IMR-90 (cell line): ENCODE data around the gene LRRC55. TPM values are rescaled to one million over a fixed set of nuclear protein-coding genes. Genes with fewer than 3 reads are reported as not detected.
"Not testable (repeated sequence)": the region's sequence is repeated elsewhere in the genome, so short reads cannot be mapped to it uniquely, and the experiment has no call there.

Experiments
- ATAC-seq: fragments of 200-7000 bp; cut with Tn5 transposase; 2 replicates; pipeline ENCODE4 v1.9.1; 2020; ENCODE audit warnings: low read depth, mild to moderate bottlenecking, moderate library complexity
- BruUV-seq: library from RNA; stranded (reverse); fragments of 400-500 nt; replicated peaks from 2 replicates; lab custom pipeline; 2021; lab: Mats Ljungman, UMichigan
- CTCF ChIA-PET: fragments of 300-600 bp; formaldehyde crosslinking; extraction: SDS; loops from one replicate; lab custom pipeline; 2021; ENCODE audit warnings: antibody characterized with exemption; lab: Yijun Ruan, JAX
- POLR2A ChIA-PET: fragments of 300-600 bp; sonication (Branson Sonifier 250); formaldehyde crosslinking; loops from one replicate; lab custom pipeline; 2022; ENCODE audit warnings: antibody characterized with exemption; ENCODE audit not compliant: unreplicated experiment; lab: Charles Lee
- DNase-seq: peaks from one replicate; pipeline ENCODE4 v3.0.0; 2013
- H2AFZ ChIP-seq: replicated peaks from 2 replicates; pipeline ENCODE3; 2013; ENCODE audit warnings: low read length, mild to moderate bottlenecking; ENCODE audit not compliant: poor library complexity
- H2AK5ac ChIP-seq: 2 replicates; pipeline ENCODE4 v1.6.1; 2013; ENCODE audit warnings: low read depth, low read length, inconsistent platforms
- H2AK9ac ChIP-seq: replicated peaks from 2 replicates; pipeline ENCODE3; 2013; ENCODE audit warnings: mild to moderate bottlenecking, low read depth, low read length, moderate library complexity; ENCODE audit not compliant: poor library complexity
- H2BK120ac ChIP-seq: 2 replicates; pipeline ENCODE4 v1.6.1; 2013; ENCODE audit warnings: low read depth, low read length, inconsistent platforms
- H2BK15ac ChIP-seq: 3 replicates; pipeline ENCODE4 v1.6.1; 2013; ENCODE audit warnings: low read depth, low read length, inconsistent platforms
- H2BK20ac ChIP-seq: 2 replicates; pipeline ENCODE4 v1.6.1; 2013; ENCODE audit warnings: low read depth, mild to moderate bottlenecking, inconsistent platforms, low read length, moderate library complexity
- H2BK5ac ChIP-seq: 2 replicates; pipeline ENCODE4 v1.6.1; 2013; ENCODE audit warnings: mild to moderate bottlenecking, low read depth, low read length, inconsistent platforms; ENCODE audit not compliant: poor library complexity, severe bottlenecking
- H3K14ac ChIP-seq: replicated peaks from 2 replicates; pipeline ENCODE4 v1.6.1; 2013; ENCODE audit warnings: low read depth, low read length, inconsistent platforms
- H3K18ac ChIP-seq: 2 replicates; pipeline ENCODE4 v1.6.1; 2013; ENCODE audit warnings: low read depth, low read length, control low read depth
- H3K23ac ChIP-seq: 2 replicates; pipeline ENCODE4 v1.6.1; 2013; ENCODE audit warnings: low read depth, low read length, inconsistent platforms
- H3K27ac ChIP-seq: 2 replicates; pipeline ENCODE4 v1.5.1; 2013; ENCODE audit warnings: mild to moderate bottlenecking, control low read depth, low read length; ENCODE audit not compliant: insufficient read depth
- H3K27me3 ChIP-seq: 2 replicates; pipeline ENCODE4 v1.6.1; 2013; ENCODE audit warnings: low read length; ENCODE audit not compliant: control insufficient read depth, insufficient read depth
- H3K36me3 ChIP-seq: 2 replicates; pipeline ENCODE4 v1.6.1; 2013; ENCODE audit warnings: low read length, mixed read lengths; ENCODE audit not compliant: control insufficient read depth, insufficient read depth
- H3K4ac ChIP-seq: 2 replicates; pipeline ENCODE4 v1.6.1; 2013; ENCODE audit warnings: low read depth, low read length, inconsistent platforms
- H3K4me1 ChIP-seq: 2 replicates; pipeline ENCODE4 v1.6.1; 2013; ENCODE audit warnings: low read length, mixed read lengths; ENCODE audit not compliant: control insufficient read depth, insufficient read depth
- H3K4me2 ChIP-seq: 2 replicates; pipeline ENCODE4 v1.6.1; 2013; ENCODE audit warnings: low read depth, mild to moderate bottlenecking, control low read depth, low read length, moderate library complexity
- H3K4me3 ChIP-seq: 2 replicates; pipeline ENCODE4 v1.5.1; 2013; ENCODE audit warnings: low read depth, mild to moderate bottlenecking, control low read depth, low read length, moderate library complexity; ENCODE audit not compliant: insufficient read depth
- H3K56ac ChIP-seq: 2 replicates; pipeline ENCODE4 v1.6.1; 2013; ENCODE audit warnings: low read length, inconsistent platforms; ENCODE audit not compliant: insufficient read depth; ENCODE audit errors: extremely low read depth
- H3K79me1 ChIP-seq, 2 experiments: 2 replicates each; pipeline ENCODE4 v1.6.1; 2013; ENCODE audit warnings: low read length in 2 of 2, inconsistent platforms in 1 of 2, low read depth in 1 of 2
- H3K9ac ChIP-seq: 2 replicates; pipeline ENCODE4 v1.6.1; 2013; ENCODE audit warnings: low read depth, low read length, control low read depth
- H3K9me1 ChIP-seq: 2 replicates; pipeline ENCODE4 v1.6.1; 2013; ENCODE audit warnings: low read length, inconsistent platforms; ENCODE audit not compliant: insufficient read depth
- H3K9me3 ChIP-seq: 2 replicates; pipeline ENCODE4 v1.6.1; 2013; ENCODE audit warnings: low read length; ENCODE audit not compliant: control insufficient read depth, insufficient read depth
- H4K20me1 ChIP-seq: 2 replicates; pipeline ENCODE4 v1.6.1; 2013; ENCODE audit warnings: low read length, inconsistent platforms; ENCODE audit not compliant: insufficient read depth
- H4K5ac ChIP-seq: 2 replicates; pipeline ENCODE4 v1.6.1; 2013; ENCODE audit warnings: mild to moderate bottlenecking, low read depth, low read length, control low read depth
- H4K8ac ChIP-seq, 2 experiments: 2 replicates each; pipeline ENCODE4 v1.6.1; 2013; ENCODE audit warnings: low read depth in 2 of 2, low read length in 2 of 2, control low read depth in 1 of 2, inconsistent platforms in 1 of 2
- H4K91ac ChIP-seq: 2 replicates; pipeline ENCODE4 v1.6.1; 2013; ENCODE audit warnings: low read depth, low read length, inconsistent platforms; ENCODE audit not compliant: insufficient read depth
- WGBS, 2 experiments: methylation state at CpG; one replicate each; pipeline versions ENCODE4 v1.1.5 to v1.1.7; 2013; ENCODE audit warnings: missing lambda C conversion rate in 2 of 2; ENCODE audit not compliant: insufficient read length in 1 of 2; ENCODE audit errors: extremely low coverage in 2 of 2; 5-methylcytosine and 5-hydroxymethylcytosine counted together
- dilution Hi-C: fragments of 300-500 bp; cut with HindIII; formaldehyde crosslinking; loops from one replicate; pipeline ENCODE4 v1.14.3; 2018; ENCODE audit warnings: low sequenced_read_pairs; ENCODE audit not compliant: unreplicated experiment
- in situ Hi-C: fragments of 300-500 bp; cut with MboI; formaldehyde crosslinking; loops from 3 replicates; pipeline ENCODE4 v1.14.3; 2019; ENCODE audit warnings: low sequenced_read_pairs, inconsistent platforms, mixed read lengths
- intact Hi-C: fragments of 100-400 bp; cut with micrococcal nuclease; formaldehyde crosslinking; loops from 2 replicates; pipeline ENCODE4 v1.10.0; 2022
- polyA plus RNA-seq, 3 experiments: library from polyadenylated mRNA; depleted of rRNA; stranded (reverse); fragments of >200 nt; gene quantifications; 2 replicates each; pipeline ENCODE4 v1.2.3, GENCODE V29; 2012; ENCODE audit warnings: low replicate concordance in 1 of 3
- total RNA-seq: library from RNA; depleted of rRNA; stranded (reverse); fragments of >200 nt; gene quantifications from 2 replicates; pipeline ENCODE4 v1.2.3, GENCODE V29; 2012

LRRC55 gene
- total and polyA plus RNA-seq, 2 of the 4 experiments (the other 2 are of a cell fraction), result not detected

- POLR2A ChIA-PET, H3K9me1 ChIP-seq, H3K36me3 ChIP-seq, H3K23ac ChIP-seq, H4K91ac ChIP-seq, dilution Hi-C loops, H2BK120ac ChIP-seq, H4K8ac ChIP-seq, H2AFZ ChIP-seq, H3K4me3 ChIP-seq, H3K56ac ChIP-seq, H3K27ac ChIP-seq, H4K5ac ChIP-seq, H3K4ac ChIP-seq, CTCF ChIA-PET, H3K4me2 ChIP-seq, intact Hi-C loops, H4K20me1 ChIP-seq, H2BK15ac ChIP-seq, H3K79me1 ChIP-seq, DNase-seq, BruUV-seq, H2BK20ac ChIP-seq, H2AK5ac ChIP-seq, H3K9me3 ChIP-seq, in situ Hi-C loops, H3K14ac ChIP-seq, H2AK9ac ChIP-seq, H3K9ac ChIP-seq, H3K18ac ChIP-seq, H3K4me1 ChIP-seq, H3K27me3 ChIP-seq, ATAC-seq, H2BK5ac ChIP-seq: not testable (repeated sequence)
- no CpG with 5 or more reads among the region's 2 CpGs for WGBS, 2 experiments
Measured at GRCh38 chr11:57169732-57170313, 11.9 kb upstream of the LRRC55 start.
